Stomach (tissue), 4 donors: ENCODE results near the gene ZBTB18.

Experiments used
- POLR2A ChIP-seq, 4 donors: fragments of 450-650 bp; IDR thresholded peaks; one replicate each; pipeline ENCODE4 v1.6.1; 2016; ENCODE audit warnings: antibody characterized with exemption in 4 of 4, control low read depth in 2 of 4, mild to moderate bottlenecking in 1 of 4, moderate library complexity in 1 of 4
- TF ChIP-seq, protein P1 (sequence below), 7 experiments: fragments of 450-650 bp in 4 of 7; fragments of 200-600 bp in 3 of 7; sonication (generic) in 3 of 7; IDR thresholded peaks; one replicate each; pipeline ENCODE4 v1.5.1; 2016 to 2019; ENCODE audit warnings: antibody characterized with exemption in 7 of 7, control low read depth in 2 of 7, mild to moderate bottlenecking in 1 of 7

- TF ChIP-seq POLR2A (IDR thresholded peaks at IDR 0.05), result no peak
- TF ChIP-seq, protein P1, sequence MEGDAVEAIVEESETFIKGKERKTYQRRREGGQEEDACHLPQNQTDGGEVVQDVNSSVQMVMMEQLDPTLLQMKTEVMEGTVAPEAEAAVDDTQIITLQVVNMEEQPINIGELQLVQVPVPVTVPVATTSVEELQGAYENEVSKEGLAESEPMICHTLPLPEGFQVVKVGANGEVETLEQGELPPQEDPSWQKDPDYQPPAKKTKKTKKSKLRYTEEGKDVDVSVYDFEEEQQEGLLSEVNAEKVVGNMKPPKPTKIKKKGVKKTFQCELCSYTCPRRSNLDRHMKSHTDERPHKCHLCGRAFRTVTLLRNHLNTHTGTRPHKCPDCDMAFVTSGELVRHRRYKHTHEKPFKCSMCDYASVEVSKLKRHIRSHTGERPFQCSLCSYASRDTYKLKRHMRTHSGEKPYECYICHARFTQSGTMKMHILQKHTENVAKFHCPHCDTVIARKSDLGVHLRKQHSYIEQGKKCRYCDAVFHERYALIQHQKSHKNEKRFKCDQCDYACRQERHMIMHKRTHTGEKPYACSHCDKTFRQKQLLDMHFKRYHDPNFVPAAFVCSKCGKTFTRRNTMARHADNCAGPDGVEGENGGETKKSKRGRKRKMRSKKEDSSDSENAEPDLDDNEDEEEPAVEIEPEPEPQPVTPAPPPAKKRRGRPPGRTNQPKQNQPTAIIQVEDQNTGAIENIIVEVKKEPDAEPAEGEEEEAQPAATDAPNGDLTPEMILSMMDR (IDR thresholded peaks at IDR 0.05), result no peak
Measured at GRCh38 chr1:244035358-244035757, 15.7 kb upstream of the ZBTB18 start.
